IMR-90 (cell line): Measurements from ENCODE around the gene FADD. TPM values are rescaled to one million over a fixed set of nuclear protein-coding genes. Genes with fewer than 3 reads are reported as not detected.
A peak's percentile ranks its signal among the peaks of the same experiment; 100 is the strongest.

Source experiments
- ATAC-seq: fragments of 200-7000 bp; cut with Tn5 transposase; 2 replicates; pipeline ENCODE4 v1.9.1; 2020; ENCODE audit warnings: low read depth, mild to moderate bottlenecking, moderate library complexity
- BruUV-seq: library from RNA; stranded (reverse); fragments of 400-500 nt; replicated peaks from 2 replicates; lab custom pipeline; 2021; lab: Mats Ljungman, UMichigan
- CTCF ChIA-PET: fragments of 300-600 bp; formaldehyde crosslinking; extraction: SDS; loops from one replicate; lab custom pipeline; 2021; ENCODE audit warnings: antibody characterized with exemption; lab: Yijun Ruan, JAX
- POLR2A ChIA-PET: fragments of 300-600 bp; sonication (Branson Sonifier 250); formaldehyde crosslinking; loops from one replicate; lab custom pipeline; 2022; ENCODE audit warnings: antibody characterized with exemption; ENCODE audit not compliant: unreplicated experiment; lab: Charles Lee
- DNase-seq: peaks from one replicate; pipeline ENCODE4 v3.0.0; 2013
- H2AFZ ChIP-seq: replicated peaks from 2 replicates; pipeline ENCODE3; 2013; ENCODE audit warnings: low read length, mild to moderate bottlenecking; ENCODE audit not compliant: poor library complexity
- H2AK5ac ChIP-seq: 2 replicates; pipeline ENCODE4 v1.6.1; 2013; ENCODE audit warnings: low read depth, low read length, inconsistent platforms
- H2AK9ac ChIP-seq: replicated peaks from 2 replicates; pipeline ENCODE3; 2013; ENCODE audit warnings: mild to moderate bottlenecking, low read depth, low read length, moderate library complexity; ENCODE audit not compliant: poor library complexity
- H2BK120ac ChIP-seq: 2 replicates; pipeline ENCODE4 v1.6.1; 2013; ENCODE audit warnings: low read depth, low read length, inconsistent platforms
- H2BK15ac ChIP-seq: 3 replicates; pipeline ENCODE4 v1.6.1; 2013; ENCODE audit warnings: low read depth, low read length, inconsistent platforms
- H2BK20ac ChIP-seq: 2 replicates; pipeline ENCODE4 v1.6.1; 2013; ENCODE audit warnings: low read depth, mild to moderate bottlenecking, inconsistent platforms, low read length, moderate library complexity
- H2BK5ac ChIP-seq: 2 replicates; pipeline ENCODE4 v1.6.1; 2013; ENCODE audit warnings: mild to moderate bottlenecking, low read depth, low read length, inconsistent platforms; ENCODE audit not compliant: poor library complexity, severe bottlenecking
- H3K14ac ChIP-seq: replicated peaks from 2 replicates; pipeline ENCODE4 v1.6.1; 2013; ENCODE audit warnings: low read depth, low read length, inconsistent platforms
- H3K18ac ChIP-seq: 2 replicates; pipeline ENCODE4 v1.6.1; 2013; ENCODE audit warnings: low read depth, low read length, control low read depth
- H3K23ac ChIP-seq: 2 replicates; pipeline ENCODE4 v1.6.1; 2013; ENCODE audit warnings: low read depth, low read length, inconsistent platforms
- H3K27ac ChIP-seq: 2 replicates; pipeline ENCODE4 v1.5.1; 2013; ENCODE audit warnings: mild to moderate bottlenecking, control low read depth, low read length; ENCODE audit not compliant: insufficient read depth
- H3K27me3 ChIP-seq: 2 replicates; pipeline ENCODE4 v1.6.1; 2013; ENCODE audit warnings: low read length; ENCODE audit not compliant: control insufficient read depth, insufficient read depth
- H3K36me3 ChIP-seq: 2 replicates; pipeline ENCODE4 v1.6.1; 2013; ENCODE audit warnings: low read length, mixed read lengths; ENCODE audit not compliant: control insufficient read depth, insufficient read depth
- H3K4ac ChIP-seq: 2 replicates; pipeline ENCODE4 v1.6.1; 2013; ENCODE audit warnings: low read depth, low read length, inconsistent platforms
- H3K4me1 ChIP-seq: 2 replicates; pipeline ENCODE4 v1.6.1; 2013; ENCODE audit warnings: low read length, mixed read lengths; ENCODE audit not compliant: control insufficient read depth, insufficient read depth
- H3K4me2 ChIP-seq: 2 replicates; pipeline ENCODE4 v1.6.1; 2013; ENCODE audit warnings: low read depth, mild to moderate bottlenecking, control low read depth, low read length, moderate library complexity
- H3K4me3 ChIP-seq: 2 replicates; pipeline ENCODE4 v1.5.1; 2013; ENCODE audit warnings: low read depth, mild to moderate bottlenecking, control low read depth, low read length, moderate library complexity; ENCODE audit not compliant: insufficient read depth
- H3K56ac ChIP-seq: 2 replicates; pipeline ENCODE4 v1.6.1; 2013; ENCODE audit warnings: low read length, inconsistent platforms; ENCODE audit not compliant: insufficient read depth; ENCODE audit errors: extremely low read depth
- H3K79me1 ChIP-seq, 2 experiments: 2 replicates each; pipeline ENCODE4 v1.6.1; 2013; ENCODE audit warnings: low read length in 2 of 2, inconsistent platforms in 1 of 2, low read depth in 1 of 2
- H3K9ac ChIP-seq: 2 replicates; pipeline ENCODE4 v1.6.1; 2013; ENCODE audit warnings: low read depth, low read length, control low read depth
- H3K9me1 ChIP-seq: 2 replicates; pipeline ENCODE4 v1.6.1; 2013; ENCODE audit warnings: low read length, inconsistent platforms; ENCODE audit not compliant: insufficient read depth
- H3K9me3 ChIP-seq: 2 replicates; pipeline ENCODE4 v1.6.1; 2013; ENCODE audit warnings: low read length; ENCODE audit not compliant: control insufficient read depth, insufficient read depth
- H4K20me1 ChIP-seq: 2 replicates; pipeline ENCODE4 v1.6.1; 2013; ENCODE audit warnings: low read length, inconsistent platforms; ENCODE audit not compliant: insufficient read depth
- H4K5ac ChIP-seq: 2 replicates; pipeline ENCODE4 v1.6.1; 2013; ENCODE audit warnings: mild to moderate bottlenecking, low read depth, low read length, control low read depth
- H4K8ac ChIP-seq, 2 experiments: 2 replicates each; pipeline ENCODE4 v1.6.1; 2013; ENCODE audit warnings: low read depth in 2 of 2, low read length in 2 of 2, control low read depth in 1 of 2, inconsistent platforms in 1 of 2
- H4K91ac ChIP-seq: 2 replicates; pipeline ENCODE4 v1.6.1; 2013; ENCODE audit warnings: low read depth, low read length, inconsistent platforms; ENCODE audit not compliant: insufficient read depth
- BHLHE40 ChIP-seq: fragments of 150-350 bp; IDR thresholded peaks from 2 replicates; pipeline ENCODE4 v1.6.1; 2016; ENCODE audit warnings: mild to moderate bottlenecking, low read depth, low read length
- CEBPB ChIP-seq: IDR thresholded peaks from 2 replicates; pipeline ENCODE4 v1.6.1; 2012; ENCODE audit warnings: low read depth, low read length, improper control_type of control experiment
- CHD1 ChIP-seq: IDR thresholded peaks from 2 replicates; pipeline ENCODE4 v1.6.1; 2012; ENCODE audit warnings: low read depth, low read length, improper control_type of control experiment
- ELK1 ChIP-seq: fragments of 150-350 bp; IDR thresholded peaks from 2 replicates; pipeline ENCODE4 v1.6.1; 2016; ENCODE audit warnings: low read depth, mild to moderate bottlenecking, low read length, moderate library complexity, borderline replicate concordance
- MAFK ChIP-seq: IDR thresholded peaks from 2 replicates; pipeline ENCODE4 v1.6.1; 2012; ENCODE audit warnings: low read depth, low read length, improper control_type of control experiment
- MAZ ChIP-seq: IDR thresholded peaks from 2 replicates; pipeline ENCODE4 v1.6.1; 2012; ENCODE audit warnings: low read depth, mild to moderate bottlenecking, low read length, improper control_type of control experiment, moderate library complexity, borderline replicate concordance
- MXI1 ChIP-seq: IDR thresholded peaks from 2 replicates; pipeline ENCODE4 v1.6.1; 2012; ENCODE audit warnings: low read depth, mild to moderate bottlenecking, low read length, moderate library complexity, borderline replicate concordance
- NFE2L2 ChIP-seq: fragments of 150-350 bp; IDR thresholded peaks from 2 replicates; pipeline ENCODE4 v1.6.1; 2016; ENCODE audit warnings: low read depth, mild to moderate bottlenecking, low read length
- POLR2A ChIP-seq: IDR thresholded peaks from 2 replicates; pipeline ENCODE4 v1.6.1; 2012; ENCODE audit warnings: mild to moderate bottlenecking, low read depth, low read length
- RAD21 ChIP-seq: IDR thresholded peaks from 2 replicates; pipeline ENCODE4 v1.6.1; 2012; ENCODE audit warnings: low read length, improper control_type of control experiment
- RCOR1 ChIP-seq: IDR thresholded peaks from 2 replicates; pipeline ENCODE4 v1.6.1; 2012; ENCODE audit warnings: mild to moderate bottlenecking, low read length, improper control_type of control experiment; ENCODE audit not compliant: insufficient replicate concordance
- RFX5 ChIP-seq: IDR thresholded peaks from 2 replicates; pipeline ENCODE4 v1.8.0; 2012; ENCODE audit warnings: low read depth, mild to moderate bottlenecking, low read length, moderate library complexity
- SMC3 ChIP-seq: fragments of 150-350 bp; IDR thresholded peaks from 2 replicates; pipeline ENCODE4 v1.6.1; 2016; ENCODE audit warnings: low read depth, mild to moderate bottlenecking, antibody characterized with exemption, low read length, moderate library complexity
- WGBS, 2 experiments: methylation state at CpG; one replicate each; pipeline versions ENCODE4 v1.1.5 to v1.1.7; 2013; ENCODE audit warnings: missing lambda C conversion rate in 2 of 2; ENCODE audit not compliant: insufficient read length in 1 of 2; ENCODE audit errors: extremely low coverage in 2 of 2; 5-methylcytosine and 5-hydroxymethylcytosine counted together
- dilution Hi-C: fragments of 300-500 bp; cut with HindIII; formaldehyde crosslinking; loops from one replicate; pipeline ENCODE4 v1.14.3; 2018; ENCODE audit warnings: low sequenced_read_pairs; ENCODE audit not compliant: unreplicated experiment
- in situ Hi-C: fragments of 300-500 bp; cut with MboI; formaldehyde crosslinking; loops from 3 replicates; pipeline ENCODE4 v1.14.3; 2019; ENCODE audit warnings: low sequenced_read_pairs, inconsistent platforms, mixed read lengths
- intact Hi-C: fragments of 100-400 bp; cut with micrococcal nuclease; formaldehyde crosslinking; loops from 2 replicates; pipeline ENCODE4 v1.10.0; 2022
- polyA plus RNA-seq, 3 experiments: library from polyadenylated mRNA; depleted of rRNA; stranded (reverse); fragments of >200 nt; gene quantifications; 2 replicates each; pipeline ENCODE4 v1.2.3, GENCODE V29; 2012; ENCODE audit warnings: low replicate concordance in 1 of 3
- total RNA-seq: library from RNA; depleted of rRNA; stranded (reverse); fragments of >200 nt; gene quantifications from 2 replicates; pipeline ENCODE4 v1.2.3, GENCODE V29; 2012
- TF ChIP-seq, protein P1 (sequence below): fragments of 150-350 bp; IDR thresholded peaks from 2 replicates; pipeline ENCODE4 v1.6.1; 2017; ENCODE audit warnings: mild to moderate bottlenecking, antibody characterized with exemption, low read length, low read depth

The FADD gene
- total and polyA plus RNA-seq, 2 of the 4 experiments (the other 2 are of a cell fraction) = 38.1 to 44.4 TPM

DNA sequence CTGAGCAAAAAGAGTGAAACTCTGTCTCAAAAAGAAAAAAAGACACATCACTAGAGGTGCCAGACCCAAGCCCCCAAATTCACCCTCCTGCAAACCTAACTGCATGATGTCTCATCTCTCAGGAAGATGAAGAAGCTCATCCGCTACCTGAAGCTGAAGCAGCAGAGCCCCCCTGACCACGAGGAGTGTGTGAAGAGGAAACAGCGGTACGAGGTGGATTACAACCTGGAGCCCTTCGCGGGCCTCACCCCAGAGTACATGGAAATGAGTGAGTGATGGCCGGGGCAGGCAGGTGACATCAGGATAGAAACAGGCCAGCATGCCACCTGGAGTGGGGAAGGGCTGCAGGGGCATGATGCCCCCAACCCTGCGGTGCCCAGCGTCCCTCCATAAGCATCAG is 36.0 kb upstream of the FADD start:
- peaks cover 24% of the 10 kb centered on the region; the same call in 1 of the 2 replicates for H3K36me3 ChIP-seq
- H2BK5ac ChIP-seq = no peak overlapping the region
- H2AFZ ChIP-seq = peak overlapping the region; percentile 14
- H3K4me2 ChIP-seq = no peak overlapping the region
- dilution Hi-C loops = loop anchor here (25.0 kb wide), 1 partner anchor 255 kb away; no protein-coding TSS in a partner anchor
- no peak overlapping the region for H2AK5ac ChIP-seq
- TF ChIP-seq RFX5 = no peak
- no peak for TF ChIP-seq ELK1
- no peak for TF ChIP-seq RCOR1
- TF ChIP-seq MAZ = no peak
- TF ChIP-seq POLR2A = no peak
- no peak for TF ChIP-seq MXI1
- TF ChIP-seq RAD21 = no peak
- TF ChIP-seq CHD1 = no peak
- TF ChIP-seq, protein P1, sequence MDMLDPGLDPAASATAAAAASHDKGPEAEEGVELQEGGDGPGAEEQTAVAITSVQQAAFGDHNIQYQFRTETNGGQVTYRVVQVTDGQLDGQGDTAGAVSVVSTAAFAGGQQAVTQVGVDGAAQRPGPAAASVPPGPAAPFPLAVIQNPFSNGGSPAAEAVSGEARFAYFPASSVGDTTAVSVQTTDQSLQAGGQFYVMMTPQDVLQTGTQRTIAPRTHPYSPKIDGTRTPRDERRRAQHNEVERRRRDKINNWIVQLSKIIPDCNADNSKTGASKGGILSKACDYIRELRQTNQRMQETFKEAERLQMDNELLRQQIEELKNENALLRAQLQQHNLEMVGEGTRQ = no peak
- TF ChIP-seq NFE2L2 = no peak
- TF ChIP-seq CEBPB = no peak
- TF ChIP-seq SMC3 = no peak
- TF ChIP-seq MAFK = no peak
- no peak for TF ChIP-seq BHLHE40
- ChIA-PET POLR2A (no interaction called here), CTCF (no interaction called here)
- H3K56ac ChIP-seq = no peak overlapping the region
- H4K5ac ChIP-seq = no peak overlapping the region
- WGBS, 2 experiments = 100% methylated on average over 2 of the region's 9 CpGs; no CpG with 5 or more reads in 1 of the 2 experiments
- in situ Hi-C loops = no loop called here
- no peak overlapping the region for H3K4ac ChIP-seq
- no peaks in the 10 kb centered on the region for H3K79me1 ChIP-seq
- H3K14ac ChIP-seq = no peak overlapping the region
- H4K8ac ChIP-seq = no peak overlapping the region
- no TSS peak for BruUV-seq
- no peak for ATAC-seq
- no peak overlapping the region for H2AK9ac ChIP-seq
- no peaks in the 10 kb centered on the region for H3K4me1 ChIP-seq
- no peak overlapping the region for H2BK20ac ChIP-seq
- H3K4me3 ChIP-seq = no peak overlapping the region
- H2BK15ac ChIP-seq = no peak overlapping the region
- no peaks in the 10 kb centered on the region for H3K27me3 ChIP-seq
- H3K9ac ChIP-seq = no peak overlapping the region
- no peak overlapping the region for H3K27ac ChIP-seq
- no peaks in the 10 kb centered on the region for H3K9me1 ChIP-seq
- H4K91ac ChIP-seq = no peak overlapping the region
- intact Hi-C loops = no loop called here
- no peaks in the 10 kb centered on the region for H3K9me3 ChIP-seq
- H3K23ac ChIP-seq = no peak overlapping the region
- DNase-seq = no peak
- no peaks in the 10 kb centered on the region for H4K20me1 ChIP-seq
- no peak overlapping the region for H2BK120ac ChIP-seq
- no peak overlapping the region for H3K18ac ChIP-seq
